ENCODE measurements around the gene RASGRP4. TPM values are rescaled to one million over a fixed set of nuclear protein-coding genes. Genes with fewer than 3 reads are reported as not detected.

Gene RASGRP4
- total and polyA plus RNA-seq, 2 experiments from 2014 or later = 0.35 to 0.80 TPM

- DNase-seq (ENCODE audit: low read depth in 1 of 2, low spot score in 1 of 2) = peak; percentile 92 to 96
- Histone ChIP-seq H3K4me3 (peak within 1 kb of the TSS; percentile 52), H3K27ac (peak within 1 kb of the TSS; percentile 75), H3K36me3 (peaks cover 8% of the 10 kb centered on the region), H3K9me3 (ENCODE audit: low read depth) (no peaks in the 10 kb centered on the region), H3K4me1 (ENCODE audit: low read depth) (no peaks in the 10 kb centered on the region), H3K27me3 (no peaks in the 10 kb centered on the region)
- TF ChIP-seq CTCF (IDR thresholded peaks at IDR 0.05; ENCODE audit: low read depth, low read length) = no peak
Measured at GRCh38 chr19:38387550-38388348, 38.3 kb downstream of the RASGRP4 start, which contains the start of gene GGN. Gene GGN, minus strand, starts transcription at chr19:38388034. Its CDS starts 773 bp downstream, at chr19:38387261.

GRCh38 chr19:38386971-38387549, 39.0 kb downstream of the RASGRP4 start:
- Histone ChIP-seq H3K27ac (no peak overlapping the region), H3K4me3 (peak overlapping the region; percentile 52), H3K9me3 (ENCODE audit: low read depth) (no peaks in the 10 kb centered on the region), H3K36me3 (peaks cover 12% of the 10 kb centered on the region), H3K27me3 (no peaks in the 10 kb centered on the region), H3K4me1 (ENCODE audit: low read depth) (no peaks in the 10 kb centered on the region)
- TF ChIP-seq CTCF (IDR thresholded peaks at IDR 0.05; ENCODE audit: low read depth, low read length) = no peak
- DNase-seq (ENCODE audit: low read depth in 1 of 2, low spot score in 1 of 2) = peak; percentile 13 to 21

- H3K27ac ChIP-seq = no peak overlapping the region
- no peak for TF ChIP-seq CTCF (IDR thresholded peaks at IDR 0.05; ENCODE audit: low read depth, low read length)
- DNase-seq (ENCODE audit: low read depth in 1 of 2, low spot score in 1 of 2) = no peak
- no peaks in the 10 kb centered on the region for H3K27me3 ChIP-seq
- peaks cover 18% of the 10 kb centered on the region for H3K36me3 ChIP-seq
- H3K4me1 ChIP-seq (ENCODE audit: low read depth) = no peaks in the 10 kb centered on the region
- H3K4me3 ChIP-seq = no peak overlapping the region
- no peaks in the 10 kb centered on the region for H3K9me3 ChIP-seq (ENCODE audit: low read depth)
Measured at GRCh38 chr19:38386300-38386970, 39.6 kb downstream of the RASGRP4 start.

- H3K4me3 ChIP-seq = no peak overlapping the region
- H3K36me3 ChIP-seq = peaks cover 25% of the 10 kb centered on the region
- no peaks in the 10 kb centered on the region for H3K27me3 ChIP-seq
- no peaks in the 10 kb centered on the region for H3K4me1 ChIP-seq (ENCODE audit: low read depth)
- no peak overlapping the region for H3K27ac ChIP-seq
- H3K9me3 ChIP-seq (ENCODE audit: low read depth) = no peaks in the 10 kb centered on the region
- DNase-seq (ENCODE audit: low read depth in 1 of 2, low spot score in 1 of 2) = no peak
- no peak for TF ChIP-seq CTCF (IDR thresholded peaks at IDR 0.05; ENCODE audit: low read depth, low read length)
Measured at GRCh38 chr19:38385804-38386257, 40.2 kb downstream of the RASGRP4 start.

GRCh38 chr19:38385057-38385803, 40.8 kb downstream of the RASGRP4 start:
- no peak for DNase-seq (ENCODE audit: low read depth in 1 of 2, low spot score in 1 of 2)
- no peaks in the 10 kb centered on the region for H3K9me3 ChIP-seq (ENCODE audit: low read depth)
- no peak overlapping the region for H3K27ac ChIP-seq
- H3K27me3 ChIP-seq = no peaks in the 10 kb centered on the region
- no peaks in the 10 kb centered on the region for H3K4me1 ChIP-seq (ENCODE audit: low read depth)
- peaks cover 26% of the 10 kb centered on the region for H3K36me3 ChIP-seq
- TF ChIP-seq CTCF (IDR thresholded peaks at IDR 0.05; ENCODE audit: low read depth, low read length) = peak; percentile 0
- no peak overlapping the region for H3K4me3 ChIP-seq

Measured in cardiac muscle cell (in vitro differentiated cells and primary cell).